ENCODE measurements around the gene IGSF21.
"Not testable (repeated sequence)": the region's sequence is repeated elsewhere in the genome, so short reads cannot be mapped to it uniquely, and the experiment has no call there.

The IGSF21 gene

DNA sequence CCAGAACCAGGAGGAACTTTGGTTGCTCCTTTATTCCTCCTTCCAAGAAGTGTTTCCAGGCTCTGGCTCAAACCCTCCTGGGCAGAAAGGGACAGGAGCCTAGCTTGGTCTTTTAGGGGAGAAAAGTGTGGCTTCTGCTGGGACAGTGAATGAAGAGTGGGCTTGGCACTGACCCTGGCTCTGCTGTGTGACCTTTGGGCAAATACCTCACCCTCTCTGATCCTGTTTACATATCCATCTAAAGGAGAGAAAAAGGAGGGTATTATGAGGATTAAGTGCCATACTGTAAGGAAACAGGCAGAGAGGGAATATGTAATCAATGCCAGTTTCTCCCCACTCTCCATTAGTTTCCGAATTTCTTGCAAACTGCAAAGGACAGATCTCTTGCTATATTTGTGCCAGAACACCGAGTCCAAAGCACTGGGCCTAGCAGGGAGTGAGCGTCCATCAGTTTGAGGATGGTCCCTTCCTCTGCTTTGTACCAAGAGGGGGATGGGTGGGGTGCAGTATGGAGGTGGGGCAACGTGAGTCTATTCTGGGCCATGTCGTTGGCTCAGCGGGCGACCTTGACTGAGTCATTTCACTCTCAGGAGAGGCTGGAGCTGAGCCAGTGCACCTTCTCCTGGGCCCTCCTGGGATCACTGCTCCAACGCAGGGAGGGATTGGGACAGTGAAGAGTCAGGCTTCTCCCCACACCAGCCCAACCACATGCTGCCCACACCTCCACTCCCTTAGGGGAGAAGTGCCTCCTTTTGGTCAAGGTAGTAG lies 38.4 kb downstream of the IGSF21 start:
- no peak for DNase-seq (ENCODE audit: low spot score)

DNA sequence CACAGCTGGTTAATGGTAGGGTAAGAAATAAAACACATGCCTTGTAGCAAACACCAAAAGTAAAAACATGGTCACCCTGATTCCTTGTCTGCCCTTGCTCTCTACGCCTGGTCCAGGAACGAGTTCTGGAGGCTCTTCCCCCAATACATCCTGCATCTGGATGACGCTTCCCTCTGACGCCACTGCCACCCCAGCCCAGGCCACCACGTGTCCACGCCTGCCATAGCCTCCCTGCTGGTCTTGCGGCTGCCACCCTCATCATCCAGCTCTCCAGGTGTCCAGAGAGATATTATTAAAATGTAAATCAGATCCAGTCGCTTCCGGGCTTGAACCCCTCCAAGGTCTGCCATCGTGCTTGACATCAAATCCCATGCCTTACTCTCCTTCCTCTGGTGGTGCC lies 39.3 kb downstream of the IGSF21 start:
- no peak for DNase-seq (ENCODE audit: low spot score)

DNA sequence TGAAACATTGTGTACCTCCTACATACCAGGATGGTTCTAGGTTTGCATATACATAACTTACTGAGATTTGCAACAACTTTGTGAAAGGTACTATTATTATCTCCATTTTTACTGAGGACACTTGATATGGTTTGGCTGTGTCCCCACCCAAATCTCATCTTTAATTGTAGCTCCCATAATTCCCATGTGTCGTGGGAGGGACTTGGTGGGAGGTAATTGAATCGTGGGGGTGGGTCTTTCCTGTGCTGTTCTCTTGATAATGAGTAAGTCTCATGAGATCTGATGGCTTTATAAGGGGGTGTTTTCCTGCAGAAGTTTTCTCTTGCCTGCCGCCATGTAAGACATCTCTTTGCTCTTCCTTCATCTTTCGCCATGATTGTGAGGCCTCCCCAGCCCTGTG lies 40.1 kb downstream of the IGSF21 start:
- no peak for DNase-seq (ENCODE audit: low spot score)

DNA sequence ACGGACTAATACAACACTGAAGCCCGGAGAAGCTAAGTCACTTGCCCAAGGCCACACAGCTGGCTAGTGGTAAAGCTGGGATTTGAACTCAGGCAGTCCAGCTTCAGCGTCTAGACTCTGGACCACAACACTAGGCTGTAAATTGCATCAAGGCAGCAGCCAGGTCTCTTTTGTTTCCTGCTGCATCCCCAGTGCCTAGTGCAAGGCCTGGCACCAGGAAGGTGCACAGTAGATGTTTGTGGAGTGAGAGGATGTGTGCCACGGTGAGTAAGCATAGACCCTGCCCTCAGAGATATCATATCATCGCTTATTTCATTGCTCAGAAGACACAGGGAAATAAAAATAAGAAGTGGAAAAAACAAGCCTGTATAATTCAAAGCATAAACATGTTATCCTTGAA lies 40.9 kb downstream of the IGSF21 start:
- DNase-seq (ENCODE audit: low spot score): no peak

DNA sequence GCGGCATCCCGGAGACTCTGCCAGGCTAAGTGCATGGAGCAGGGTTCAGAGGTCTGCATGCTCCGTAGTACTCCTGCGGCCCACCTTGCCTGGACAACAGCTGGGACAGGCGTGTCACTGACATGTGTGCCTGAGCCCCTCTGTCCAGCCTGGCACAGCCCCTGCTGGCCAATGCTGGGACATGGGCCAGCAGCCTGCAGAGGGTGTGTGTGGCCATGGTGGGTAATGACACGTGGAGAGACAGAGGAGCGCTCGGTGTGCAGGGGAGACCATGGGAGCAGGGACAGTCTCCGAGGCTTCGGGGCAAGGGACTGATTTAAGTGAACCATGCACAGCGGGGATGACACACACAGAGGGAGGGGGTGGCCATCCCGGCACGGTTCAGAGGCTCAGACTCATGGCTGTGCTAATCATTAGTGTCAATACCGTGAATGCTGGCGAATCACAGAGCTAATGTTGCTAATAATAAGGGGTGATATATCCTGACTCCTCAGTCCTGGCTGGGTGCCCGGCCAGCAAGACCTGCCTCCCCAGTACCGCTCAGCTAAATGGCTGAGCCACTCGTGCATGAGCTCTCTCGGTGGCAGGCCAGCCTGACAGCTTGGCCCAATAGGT lies 41.5 kb downstream of the IGSF21 start:
- no peak for DNase-seq (ENCODE audit: low spot score)

- DNase-seq (ENCODE audit: low spot score): no peak
These were observed 44.0 kb downstream of the IGSF21 start for GRCh38 chr1:18151436-18152122.

DNA sequence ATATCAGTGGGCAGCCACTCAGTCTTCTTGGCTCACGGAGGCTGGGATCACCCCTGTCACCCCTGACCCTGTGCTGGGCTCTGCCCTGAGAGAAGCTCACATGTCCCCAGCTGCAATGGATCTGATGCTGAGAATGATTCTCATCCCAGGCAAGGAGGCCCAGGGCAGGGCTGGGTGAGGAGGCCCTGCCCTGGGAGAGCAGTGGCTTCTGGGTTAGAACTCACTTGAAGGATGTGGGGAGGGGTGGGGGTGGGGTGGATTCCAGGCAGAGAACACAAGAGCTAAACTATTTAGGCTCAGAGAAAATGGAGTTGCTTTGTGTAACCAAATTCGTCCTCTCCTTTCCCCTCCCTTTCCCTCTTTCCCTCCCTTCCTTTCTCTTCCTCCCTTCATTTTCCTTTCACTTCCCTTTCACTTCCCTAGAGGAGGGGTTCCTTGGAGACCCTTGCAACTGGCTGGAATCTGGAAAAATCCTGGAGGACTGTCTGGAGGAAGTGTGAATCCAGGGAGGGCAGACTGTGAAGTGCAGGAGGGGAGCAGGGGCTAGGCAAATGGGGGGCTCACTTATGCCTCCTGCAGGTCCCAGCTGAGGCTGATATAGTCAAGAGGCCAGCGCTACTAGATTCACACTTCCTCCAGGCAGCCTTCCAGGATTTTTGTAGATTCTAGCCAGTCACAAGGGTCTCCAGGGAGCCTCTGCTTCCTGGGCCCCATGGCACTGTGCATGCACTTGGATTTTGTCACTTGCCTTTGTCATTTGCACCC lies 47.0 kb downstream of the IGSF21 start:
- DNase-seq (ENCODE audit: low spot score): no peak

DNA sequence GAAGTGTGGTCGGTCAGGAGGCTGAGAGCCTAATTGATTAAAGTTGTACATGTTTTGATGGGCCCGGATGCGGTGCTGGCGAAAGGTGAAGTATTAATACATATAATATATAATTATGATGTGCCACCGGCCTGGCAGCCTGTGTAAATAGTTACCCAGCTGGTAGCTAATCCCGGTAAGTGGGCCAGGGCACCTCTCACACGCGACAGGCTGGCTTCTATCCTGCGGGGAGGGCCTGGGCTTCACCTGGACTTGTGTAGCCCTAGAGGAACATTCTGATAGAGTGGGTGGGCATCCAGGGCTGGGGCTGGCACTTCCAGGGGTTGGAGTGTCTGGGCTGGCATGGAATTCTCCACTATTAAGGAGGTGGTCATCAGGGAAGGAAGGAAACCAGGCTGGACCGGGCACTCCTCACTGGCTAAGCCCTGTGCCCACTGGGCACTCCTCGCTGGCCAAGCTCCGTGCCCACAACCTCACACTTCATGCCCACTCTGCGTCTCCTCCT lies 48.3 kb downstream of the IGSF21 start:
- no peak for DNase-seq (ENCODE audit: low spot score)

GRCh38 chr1:18157352-18157751 lies 49.8 kb downstream of the IGSF21 start:
- DNase-seq (ENCODE audit: low spot score): no peak

GRCh38 chr1:18157968-18158367 lies 50.4 kb downstream of the IGSF21 start:
- DNase-seq (ENCODE audit: low spot score): no peak

GRCh38 chr1:18158714-18159113 lies 51.1 kb downstream of the IGSF21 start:
- no peak for DNase-seq (ENCODE audit: low spot score)

GRCh38 chr1:18160290-18160942 lies 52.8 kb downstream of the IGSF21 start:
- no peak for DNase-seq (ENCODE audit: low spot score)

GRCh38 chr1:18161690-18162089 lies 54.1 kb downstream of the IGSF21 start:
- DNase-seq (ENCODE audit: low spot score): no peak

DNA sequence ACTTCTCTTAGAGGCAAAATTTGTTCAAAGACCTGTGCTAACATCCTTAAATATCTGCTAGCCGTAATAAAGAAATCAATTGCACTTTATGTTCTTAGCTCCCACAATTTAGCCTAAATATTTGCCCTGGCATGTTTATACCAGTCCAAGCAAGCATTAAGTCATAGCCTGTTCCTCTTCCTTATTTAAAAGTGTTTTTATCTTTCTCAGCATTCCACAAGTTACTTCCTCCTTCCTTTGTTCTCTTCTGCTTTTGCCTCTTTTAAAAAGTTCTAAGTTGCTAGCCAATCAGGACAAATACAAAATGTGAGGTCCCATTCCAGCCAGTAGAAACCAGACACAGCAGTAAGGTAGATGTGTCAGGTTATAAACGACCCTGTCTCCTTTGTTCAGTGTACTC lies 58.0 kb downstream of the IGSF21 start:
- DNase-seq (ENCODE audit: low spot score): not testable (repeated sequence)

DNA sequence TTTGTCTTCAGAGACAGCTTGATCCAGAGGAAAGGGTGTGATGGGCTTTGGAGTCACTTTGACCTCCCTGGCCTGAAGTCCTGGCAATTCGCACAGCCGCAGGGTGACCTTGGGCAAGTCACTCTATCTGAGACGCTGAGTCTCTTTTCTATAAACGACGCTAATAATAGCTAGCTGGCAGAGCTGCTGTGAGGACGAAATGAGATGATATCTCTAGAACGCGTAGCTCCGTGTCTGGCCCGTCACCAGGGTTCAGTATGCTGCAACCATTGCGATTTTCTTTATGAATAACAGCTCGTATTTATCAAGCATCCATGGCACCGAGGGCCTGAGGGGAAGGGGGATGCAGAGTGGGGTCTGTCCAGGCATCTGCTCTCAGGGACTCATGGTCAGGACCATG lies 58.7 kb downstream of the IGSF21 start:
- no peak for DNase-seq (ENCODE audit: low spot score)

DNA sequence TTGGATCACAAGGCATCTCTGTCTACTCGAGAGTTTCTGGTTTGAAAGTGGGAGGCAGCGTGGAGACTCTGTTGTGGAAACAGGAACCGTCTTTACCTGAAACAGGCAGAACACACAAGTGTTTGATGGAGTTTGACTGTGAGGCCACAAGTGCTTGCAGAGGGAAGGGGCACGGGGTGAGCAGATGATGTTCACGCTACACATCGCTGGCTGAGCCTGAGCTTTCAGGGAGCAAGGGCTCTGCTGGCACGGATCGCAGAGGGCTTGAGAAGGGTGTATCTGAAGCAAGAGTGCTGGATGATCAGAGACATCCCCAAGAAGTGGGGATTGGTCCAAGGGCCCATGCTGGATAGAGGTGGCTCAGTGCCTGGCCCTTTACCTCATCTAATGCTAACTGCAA lies 59.3 kb downstream of the IGSF21 start:
- DNase-seq (ENCODE audit: low spot score): no peak

GRCh38 chr1:18170444-18170843 lies 62.8 kb downstream of the IGSF21 start:
- DNase-seq (ENCODE audit: low spot score): no peak

DNA sequence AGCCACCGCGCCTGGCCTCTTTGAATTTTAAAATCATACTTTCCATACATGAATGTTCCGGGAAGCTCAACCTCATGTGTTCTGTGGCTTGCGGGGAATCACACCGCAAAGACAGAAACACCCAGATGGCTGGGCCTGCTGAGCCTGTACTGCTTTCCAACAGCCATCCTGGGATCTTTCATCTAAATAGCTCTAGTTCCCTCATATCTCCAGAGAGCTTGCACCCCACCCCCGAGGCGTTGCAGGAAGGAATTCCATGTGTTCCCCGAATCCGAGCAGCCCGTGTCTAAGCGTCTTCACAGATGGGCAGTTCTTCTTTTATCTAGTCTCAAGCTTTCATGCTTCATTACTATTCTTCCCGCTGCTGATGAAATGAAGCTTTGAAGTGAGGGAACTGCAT lies 66.4 kb downstream of the IGSF21 start:
- no peak for DNase-seq (ENCODE audit: low spot score)

GRCh38 chr1:18175051-18175450 lies 67.5 kb downstream of the IGSF21 start:
- no peak for DNase-seq (ENCODE audit: low spot score)

DNA sequence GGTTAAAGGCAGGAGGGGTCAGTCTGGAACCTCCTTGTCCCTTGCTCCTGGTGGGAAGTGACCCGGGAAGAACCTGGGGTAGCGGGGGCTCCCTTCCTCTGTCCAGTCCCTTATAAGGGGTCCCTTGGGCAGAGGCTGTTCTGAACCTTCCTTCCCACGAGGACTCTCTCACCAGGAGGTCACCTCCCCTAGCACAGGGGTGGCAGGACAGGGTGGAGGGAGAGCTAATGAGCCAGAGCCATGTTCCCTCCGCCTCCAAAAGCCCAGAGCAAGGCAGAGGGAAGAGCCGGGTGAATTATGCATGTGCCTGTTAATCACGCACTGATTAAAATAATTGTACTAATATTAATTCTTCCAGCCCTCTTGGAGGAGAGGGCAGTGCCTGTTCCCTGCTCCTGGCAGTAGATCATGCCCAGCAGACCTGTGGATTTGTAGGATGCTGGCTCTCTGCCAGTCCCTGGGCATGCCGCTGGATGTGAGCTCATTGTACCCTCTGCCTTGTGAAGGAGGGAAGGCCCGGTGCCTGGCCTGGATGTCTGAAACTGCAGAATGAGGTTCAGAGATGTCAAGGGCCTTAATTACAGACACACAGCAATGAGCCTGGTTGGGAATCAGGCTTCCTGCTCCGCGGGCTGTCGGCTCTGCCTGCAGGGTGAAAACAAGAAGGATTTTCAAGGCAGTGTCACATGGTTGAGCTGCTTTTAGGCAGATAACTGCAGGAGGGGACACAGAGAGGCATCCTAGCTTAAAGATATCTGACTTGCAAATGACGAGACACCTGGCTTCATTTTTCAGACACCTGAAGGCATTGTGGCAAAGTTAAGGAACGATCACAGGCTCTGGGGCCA lies 68.2 kb downstream of the IGSF21 start:
- DNase-seq (ENCODE audit: low spot score): no peak

DNA sequence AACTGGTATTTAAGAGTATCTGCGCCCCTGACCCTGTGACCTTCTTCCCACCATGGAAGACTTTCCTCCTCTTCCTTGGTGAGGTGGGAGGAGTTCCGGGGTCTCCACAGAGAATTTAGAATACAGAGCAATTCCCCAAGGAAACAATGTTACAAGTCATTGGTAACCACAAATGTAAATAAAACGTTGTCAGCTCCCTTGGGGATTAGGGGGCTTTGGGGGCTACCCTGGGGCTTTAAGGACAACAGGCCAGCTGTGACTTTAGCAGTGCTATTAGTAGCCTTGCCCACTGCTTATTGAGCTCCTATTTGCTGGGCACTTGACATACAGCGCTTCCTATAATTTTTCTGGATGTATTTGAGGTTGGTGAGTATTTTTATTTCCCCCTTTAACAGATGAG lies 69.0 kb downstream of the IGSF21 start:
- no peak for DNase-seq (ENCODE audit: low spot score)
